ENCODE measurements around the gene RBMS1.

GRCh38 chr2:160533482-160533881 is 39.9 kb upstream of the RBMS1 start:
- TF ChIP-seq CTCF (conservative IDR thresholded peaks at IDR 0.05; ENCODE audit: low read length) (no peak), EZH2phosphoT487 (IDR thresholded peaks at IDR 0.05; ENCODE audit: borderline replicate concordance) (no peak)
